GM18909 (cell line): ENCODE data around the gene BSN.
"Not testable (repeated sequence)": the region's sequence is repeated elsewhere in the genome, so short reads cannot be mapped to it uniquely, and the experiment has no call there.

ENCODE experiments used
- ATAC-seq: cut with Tn5 transposase; IDR thresholded peaks from one replicate; pipeline ENCODE4 v1.9.1; 2021; ENCODE audit warnings: mild to moderate bottlenecking; ENCODE audit not compliant: unreplicated experiment, poor library complexity

Gene BSN

DNA sequence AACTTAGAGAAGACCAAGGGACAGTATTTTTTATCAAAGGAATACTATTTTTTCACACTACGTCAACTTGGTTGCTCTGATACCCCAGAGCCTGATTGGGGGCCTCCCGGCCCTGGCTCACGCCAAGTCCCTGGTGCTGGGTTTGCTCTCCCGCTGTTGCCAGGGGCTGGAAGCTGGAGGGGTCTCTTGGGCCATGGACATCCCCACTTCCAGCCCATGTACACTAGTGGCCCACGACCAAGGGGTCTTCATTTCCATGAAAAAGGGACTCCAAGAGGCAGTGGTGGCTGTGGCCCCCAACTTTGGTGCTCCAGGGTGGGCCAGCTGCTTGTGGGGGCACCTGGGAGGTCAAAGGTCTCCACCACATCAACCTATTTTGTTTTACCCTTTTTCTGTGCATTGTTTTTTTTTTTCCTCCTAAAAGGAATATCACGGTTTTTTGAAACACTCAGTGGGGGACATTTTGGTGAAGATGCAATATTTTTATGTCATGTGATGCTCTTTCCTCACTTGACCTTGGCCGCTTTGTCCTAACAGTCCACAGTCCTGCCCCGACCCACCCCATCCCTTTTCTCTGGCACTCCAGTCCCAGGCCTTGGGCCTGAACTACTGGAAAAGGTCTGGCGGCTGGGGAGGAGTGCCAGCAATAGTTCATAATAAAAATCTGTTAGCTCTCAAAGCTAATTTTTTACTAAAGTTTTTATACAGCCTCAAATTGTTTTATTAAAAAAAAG, 20.3 kb upstream of the BSN start:
- ATAC-seq: no peak

DNA sequence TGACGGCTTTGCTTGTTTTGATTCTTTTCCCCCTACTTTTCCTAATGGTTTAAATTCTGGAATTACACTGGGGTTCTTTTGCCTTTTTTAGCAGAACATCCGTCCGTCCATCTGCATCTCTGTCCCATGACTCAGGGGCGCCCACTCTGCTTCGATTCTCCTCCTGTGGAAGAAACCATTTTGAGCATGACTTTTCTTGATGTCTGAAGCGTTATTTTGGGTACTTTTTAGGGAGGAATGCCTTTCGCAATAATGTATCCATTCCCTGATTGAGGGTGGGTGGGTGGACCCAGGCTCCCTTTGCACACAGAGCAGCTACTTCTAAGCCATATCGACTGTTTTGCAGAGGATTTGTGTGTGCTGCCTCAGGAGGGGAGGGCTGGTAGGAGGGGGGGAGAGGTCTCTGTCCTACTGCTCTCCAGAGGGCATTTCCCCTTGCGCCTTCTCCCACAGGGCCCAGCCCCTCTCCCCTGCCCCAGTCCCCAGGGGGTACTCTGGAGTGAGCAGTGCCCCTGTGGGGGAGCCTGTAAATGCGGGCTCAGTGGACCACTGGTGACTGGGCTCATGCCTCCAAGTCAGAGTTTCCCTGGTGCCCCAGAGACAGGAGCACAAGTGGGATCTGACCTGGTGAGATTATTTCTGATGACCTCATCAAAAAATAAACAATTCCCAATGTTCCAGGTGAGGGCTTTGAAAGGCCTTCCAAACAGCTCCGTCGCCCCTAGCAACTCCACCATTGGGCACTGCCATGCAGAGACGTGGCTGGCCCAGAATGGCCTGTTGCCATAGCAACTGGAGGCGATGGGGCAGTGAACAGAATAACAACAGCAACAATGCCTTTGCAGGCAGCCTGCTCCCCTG, 19.5 kb upstream of the BSN start:
- ATAC-seq: no peak

GRCh38 chr3:49535971-49536874, 18.1 kb upstream of the BSN start:
- ATAC-seq: no peak

- no peak for ATAC-seq
Observed at GRCh38 chr3:49536875-49537533, 17.3 kb upstream of the BSN start.

DNA sequence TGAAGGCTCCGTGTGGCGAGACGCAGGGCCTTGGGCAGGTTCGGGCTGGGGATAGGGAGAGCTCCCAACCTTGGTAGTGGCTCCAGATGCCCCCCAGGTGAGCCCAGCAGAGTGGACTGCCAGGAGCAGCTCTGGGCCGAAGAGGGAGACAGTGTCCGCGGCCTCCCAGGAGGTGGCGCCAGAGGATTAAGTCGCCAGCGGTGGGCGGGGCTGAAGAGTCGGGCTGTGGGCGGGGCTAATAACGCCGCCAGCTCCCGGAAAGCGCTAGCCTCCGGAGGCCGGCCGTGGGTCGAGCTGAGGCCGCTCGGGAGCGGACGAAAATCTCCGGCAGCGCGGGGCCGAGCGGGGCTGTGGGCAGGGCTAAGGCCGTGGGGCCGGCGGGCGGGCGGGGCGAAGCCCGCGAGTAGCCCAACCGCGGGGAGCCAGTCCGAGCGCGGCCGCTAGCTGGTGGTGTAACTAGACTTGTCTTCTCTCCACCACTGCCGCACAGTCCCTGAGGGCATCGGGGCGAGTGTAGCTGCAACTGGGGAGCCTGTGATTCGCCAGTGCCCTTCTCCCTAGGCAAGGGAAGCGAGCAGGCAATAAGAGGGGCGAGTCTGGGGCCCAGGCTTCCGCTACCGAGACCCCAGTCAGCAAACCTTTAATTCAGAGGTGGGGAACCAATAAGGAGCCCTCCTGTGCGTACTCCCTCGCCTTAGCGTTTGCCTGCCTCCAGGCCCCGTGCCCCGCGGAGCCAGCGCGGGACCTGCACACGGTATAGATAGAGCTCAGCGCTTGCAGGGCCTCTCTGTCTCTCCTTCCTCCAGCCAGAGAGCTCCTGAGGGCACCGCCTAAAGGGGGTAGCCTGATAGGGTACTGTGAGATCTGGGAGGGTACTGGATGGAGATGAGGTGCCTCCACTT, 14.4 kb upstream of the BSN start:
- peak; percentile 93 for ATAC-seq

- no peak for ATAC-seq
Observed at GRCh38 chr3:49552087-49552486, 2.2 kb upstream of the BSN start.

GRCh38 chr3:49553324-49553691, 969 bp upstream of the BSN start:
- no peak for ATAC-seq

GRCh38 chr3:49554633-49555265, 472 bp downstream of the BSN start:
- peak; percentile 59 for ATAC-seq

DNA sequence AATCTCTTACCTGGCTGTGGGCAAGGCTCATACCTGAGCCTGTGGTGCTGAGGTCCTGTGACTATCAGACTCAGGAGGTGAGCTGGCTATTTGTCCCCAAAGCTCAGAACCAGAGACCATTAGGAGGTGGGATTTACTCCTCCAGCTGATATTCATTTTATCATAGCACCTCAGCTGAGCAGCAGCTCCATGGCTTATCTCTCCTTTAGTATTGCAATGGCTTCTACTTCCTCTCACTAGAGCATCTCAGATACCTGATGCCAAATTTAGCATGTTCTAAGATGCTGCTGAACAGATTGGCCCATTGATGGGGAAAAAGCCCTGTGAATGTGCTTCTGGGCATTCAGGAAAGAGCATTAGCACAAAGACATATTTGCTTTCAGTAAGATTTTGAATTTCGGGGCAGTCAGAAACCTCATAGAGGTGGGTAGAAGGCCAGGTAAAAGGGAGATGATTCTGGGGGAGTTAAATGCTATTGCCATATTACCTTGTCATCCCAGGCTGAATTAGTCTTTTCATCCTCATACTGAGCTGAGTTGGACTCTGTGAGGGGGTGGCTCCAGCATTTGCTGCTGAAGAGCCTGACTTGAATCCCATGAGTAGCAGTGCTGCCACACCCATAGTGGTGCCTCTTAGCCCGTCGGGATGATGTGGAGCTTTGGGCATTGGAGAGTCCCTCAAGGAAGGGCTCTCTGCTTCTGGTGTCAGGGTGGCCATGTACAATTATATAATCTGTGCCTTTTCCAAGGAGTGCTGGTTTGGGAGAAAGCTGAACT, 2.4 kb downstream of the BSN start:
- ATAC-seq: no peak

- ATAC-seq: no peak
Observed at GRCh38 chr3:49563040-49563578, 8.8 kb downstream of the BSN start.

GRCh38 chr3:49563766-49564165, 9.5 kb downstream of the BSN start:
- ATAC-seq: no peak

- no peak for ATAC-seq
Observed at GRCh38 chr3:49566312-49566711, 12.0 kb downstream of the BSN start.

DNA sequence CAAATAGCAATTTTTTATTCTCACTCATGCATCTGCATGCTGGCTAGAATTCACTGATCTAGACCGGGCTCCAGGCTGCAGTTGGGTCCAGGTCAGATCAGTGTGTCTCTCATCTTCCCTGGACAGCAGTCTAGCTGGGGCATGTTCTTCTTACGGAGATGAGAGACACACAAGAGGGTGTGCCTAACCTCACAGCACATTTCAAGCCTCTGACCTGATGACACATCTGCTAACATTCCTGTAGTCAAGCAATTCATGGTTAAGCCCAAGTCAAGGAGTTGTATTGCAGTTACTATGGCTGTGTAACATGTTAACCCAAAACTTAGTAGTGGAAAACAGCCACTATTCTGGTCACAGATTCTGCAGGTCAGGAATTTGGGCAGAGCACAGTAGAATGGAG, 13.1 kb downstream of the BSN start:
- no peak for ATAC-seq

DNA sequence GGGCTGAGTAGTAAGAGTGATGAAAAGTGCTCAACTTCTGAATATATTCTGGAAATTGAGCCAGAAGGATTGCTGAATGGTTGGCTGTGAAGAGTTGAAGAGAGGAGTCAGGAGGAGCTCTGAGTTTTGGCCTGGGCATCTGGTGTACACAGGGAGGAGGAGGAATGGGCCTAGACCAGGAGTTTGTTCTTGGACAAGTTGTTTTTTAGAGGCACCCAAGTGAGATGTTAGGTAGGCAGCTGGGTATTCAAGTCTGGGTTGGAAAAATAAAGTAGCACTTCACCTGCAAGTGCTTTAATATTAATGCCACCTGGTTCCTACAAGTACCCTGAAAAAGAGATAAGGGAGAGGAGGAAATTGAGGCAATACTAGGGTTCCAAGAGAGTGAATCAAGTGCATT, 14.7 kb downstream of the BSN start:
- no peak for ATAC-seq

- no peak for ATAC-seq
Observed at GRCh38 chr3:49570028-49570654, 15.9 kb downstream of the BSN start.

DNA sequence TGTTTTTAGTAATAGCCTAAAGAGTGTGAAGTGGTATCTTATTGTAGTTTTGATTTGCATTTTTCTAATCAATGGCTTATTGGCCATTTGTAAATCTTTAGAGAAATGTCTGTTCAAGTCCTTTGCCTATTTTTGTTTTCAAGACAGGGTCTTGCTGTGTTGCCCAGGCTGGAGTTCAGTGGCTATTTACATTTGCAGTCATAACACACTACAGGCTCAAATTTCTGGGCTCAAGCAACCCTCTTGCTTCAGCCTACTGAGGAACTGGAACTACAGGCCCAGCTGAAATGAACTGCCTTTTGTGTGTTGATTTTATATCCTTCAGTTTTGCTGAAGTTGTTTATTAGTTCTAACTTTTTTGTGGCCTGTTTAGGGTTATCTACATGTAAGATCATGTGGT, 27.9 kb downstream of the BSN start:
- ATAC-seq: no peak

DNA sequence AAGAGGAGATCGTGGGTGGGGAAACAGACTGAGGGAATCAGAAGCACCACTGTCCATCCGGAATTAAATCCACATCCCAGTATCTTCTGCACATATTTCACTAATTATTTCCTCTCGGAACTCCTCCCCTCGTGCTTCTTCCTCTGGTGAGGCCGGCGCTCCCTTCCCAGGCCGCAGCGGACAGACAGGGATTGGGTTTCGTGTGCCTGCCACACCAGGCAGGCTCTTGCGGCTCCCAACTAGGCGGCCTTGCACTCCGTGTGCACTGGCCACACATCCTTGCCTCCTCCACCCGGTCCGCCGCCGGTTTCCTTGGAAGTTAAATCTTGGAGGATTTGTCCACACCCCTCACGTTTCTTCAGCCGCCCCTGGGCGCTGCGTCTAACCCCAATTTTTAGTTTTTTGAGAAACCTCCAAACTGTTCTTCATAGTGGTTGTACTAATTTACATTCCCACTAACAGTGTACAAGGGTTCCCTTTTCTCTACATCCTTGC, 31.0 kb downstream of the BSN start:
- ATAC-seq: not testable (repeated sequence)
